Duodenal mucosa (tissue), 2 donors: Measurements from ENCODE around the gene RDH16.

Experiments
- H3K27ac ChIP-seq: one replicate; pipeline ENCODE4 v1.7.0; 2013; ENCODE audit warnings: low read depth, low read length
- H3K27me3 ChIP-seq, 2 donors: one replicate each; pipeline ENCODE4 v1.7.0; 2013; ENCODE audit warnings: low read length in 2 of 2, control low read depth in 1 of 2; ENCODE audit not compliant: insufficient read depth in 2 of 2, control insufficient read depth in 1 of 2
- H3K36me3 ChIP-seq, 2 donors: one replicate each; pipeline ENCODE4 v1.7.0; 2013; ENCODE audit warnings: low read length in 2 of 2, control low read depth in 1 of 2; ENCODE audit not compliant: insufficient read depth in 2 of 2, control insufficient read depth in 1 of 2
- H3K4me1 ChIP-seq, 2 donors: one replicate each; pipeline ENCODE4 v1.7.0; 2013; ENCODE audit warnings: low read length in 2 of 2, control low read depth in 1 of 2; ENCODE audit not compliant: insufficient read depth in 2 of 2, control insufficient read depth in 1 of 2
- H3K4me3 ChIP-seq, 2 donors: one replicate each; pipeline ENCODE4 v1.7.0; 2013; ENCODE audit warnings: low read length in 2 of 2, low read depth in 1 of 2
- H3K9ac ChIP-seq, 2 donors: one replicate each; pipeline ENCODE4 v1.7.0; 2013; ENCODE audit warnings: low read length in 2 of 2, low read depth in 1 of 2
- H3K9me3 ChIP-seq, 2 donors: one replicate each; pipeline ENCODE4 v1.7.0; 2013; ENCODE audit warnings: low read length in 2 of 2, control low read depth in 1 of 2; ENCODE audit not compliant: control insufficient read depth in 1 of 2

RDH16 gene

GRCh38 chr12:56905852-56906251 is 51.6 kb downstream of the RDH16 start:
- Histone ChIP-seq H3K9me3 (peaks cover 20 to 22% of the 10 kb centered on the region in 2 donors), H3K4me3 (no peak overlapping the region), H3K36me3 (no peaks in the 10 kb centered on the region), H3K9ac (no peak overlapping the region), H3K4me1 (no peaks in the 10 kb centered on the region), H3K27me3 (peaks cover 0 to 2% of the 10 kb centered on the region in 2 donors), H3K27ac (no peak overlapping the region)

GRCh38 chr12:56903374-56903773 is 54.0 kb downstream of the RDH16 start:
- Histone ChIP-seq H3K4me3 (no peak overlapping the region), H3K9me3 (peaks cover 24 to 28% of the 10 kb centered on the region in 2 donors), H3K4me1 (no peaks in the 10 kb centered on the region), H3K9ac (no peak overlapping the region), H3K36me3 (no peaks in the 10 kb centered on the region), H3K27me3 (peaks cover 0 to 2% of the 10 kb centered on the region in 2 donors), H3K27ac (no peak overlapping the region)
